ENCODE measurements around the gene NAT9. TPM values are rescaled to one million over a fixed set of nuclear protein-coding genes. Genes with fewer than 3 reads are reported as not detected.

NAT9 gene
- total and polyA plus RNA-seq, 4 donors: 27.1 to 47.4 (median 36.6) TPM

DNA sequence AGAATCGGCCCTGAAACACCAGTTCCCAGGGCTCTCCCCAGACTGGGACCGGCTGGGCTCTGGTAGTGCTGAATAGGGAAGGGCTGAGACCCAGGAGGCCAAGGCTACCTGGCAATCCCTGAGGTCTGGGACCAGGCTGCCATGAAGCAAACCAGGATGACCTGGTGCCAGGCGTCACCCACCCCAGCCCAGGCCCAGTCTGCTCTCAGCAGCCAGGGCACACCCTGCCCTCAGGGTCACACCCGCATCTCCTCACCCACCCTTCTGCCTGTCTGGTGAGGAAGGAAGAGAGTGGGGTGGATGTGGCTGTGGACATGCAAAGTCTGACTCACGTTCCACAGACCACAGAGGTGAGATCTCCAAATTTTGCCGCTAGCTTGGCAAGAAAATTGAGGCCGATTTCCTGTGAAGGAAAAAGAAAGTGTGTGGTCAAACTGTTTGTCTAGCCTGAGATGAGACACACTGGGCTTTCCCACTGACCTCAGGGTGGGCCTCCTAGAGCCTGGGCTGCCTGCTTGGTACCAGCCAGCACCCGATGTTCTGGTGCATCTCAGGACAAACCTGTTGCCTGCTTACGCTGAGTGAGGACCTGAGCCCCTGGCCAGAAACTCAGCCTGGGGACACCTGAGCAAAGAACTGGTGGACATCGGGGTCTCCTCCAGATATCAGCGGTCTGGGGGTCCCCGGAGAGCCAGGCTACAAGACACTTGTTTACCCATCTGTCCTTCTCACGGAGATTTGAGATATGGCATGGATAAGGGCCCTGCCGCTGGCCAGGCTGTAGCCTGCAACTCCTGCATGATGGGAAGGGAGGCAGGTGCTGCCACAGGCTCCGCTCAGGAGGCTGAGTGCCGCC is 45.4 kb downstream of the NAT9 start:
- no peaks in the 10 kb centered on the region for H3K9me3 ChIP-seq (ENCODE audit: control insufficient read depth in 4 of 4, insufficient read depth in 3 of 4, low read length in 3 of 4)
- no peak for ATAC-seq (ENCODE audit: insufficient read depth, low FRiP score)
- 67 to 69% methylated on average over 16 of the region's 16 CpGs for WGBS, 2 donors
- H3K36me3 ChIP-seq (ENCODE audit: control insufficient read depth in 4 of 4, insufficient read depth in 4 of 4, low read length in 4 of 4): no peaks in the 10 kb centered on the region
- no peak overlapping the region for H3K9ac ChIP-seq (ENCODE audit: insufficient read depth in 1 of 2, low read length in 2 of 2)
- H3K27ac ChIP-seq (ENCODE audit: low read depth in 1 of 2, low read length in 1 of 2): no peak overlapping the region
- H3K27me3 ChIP-seq (ENCODE audit: control insufficient read depth in 3 of 3, insufficient read depth in 3 of 3, low read length in 2 of 3): peaks cover 0 to 8% (median 0%) of the 10 kb centered on the region in 3 donors
- DNase-seq: no peak
- no peaks in the 10 kb centered on the region for H3K4me1 ChIP-seq (ENCODE audit: control insufficient read depth in 5 of 5, insufficient read depth in 5 of 5, low read length in 5 of 5)
- no peak overlapping the region for H3K4me3 ChIP-seq
- TF ChIP-seq, protein P1, sequence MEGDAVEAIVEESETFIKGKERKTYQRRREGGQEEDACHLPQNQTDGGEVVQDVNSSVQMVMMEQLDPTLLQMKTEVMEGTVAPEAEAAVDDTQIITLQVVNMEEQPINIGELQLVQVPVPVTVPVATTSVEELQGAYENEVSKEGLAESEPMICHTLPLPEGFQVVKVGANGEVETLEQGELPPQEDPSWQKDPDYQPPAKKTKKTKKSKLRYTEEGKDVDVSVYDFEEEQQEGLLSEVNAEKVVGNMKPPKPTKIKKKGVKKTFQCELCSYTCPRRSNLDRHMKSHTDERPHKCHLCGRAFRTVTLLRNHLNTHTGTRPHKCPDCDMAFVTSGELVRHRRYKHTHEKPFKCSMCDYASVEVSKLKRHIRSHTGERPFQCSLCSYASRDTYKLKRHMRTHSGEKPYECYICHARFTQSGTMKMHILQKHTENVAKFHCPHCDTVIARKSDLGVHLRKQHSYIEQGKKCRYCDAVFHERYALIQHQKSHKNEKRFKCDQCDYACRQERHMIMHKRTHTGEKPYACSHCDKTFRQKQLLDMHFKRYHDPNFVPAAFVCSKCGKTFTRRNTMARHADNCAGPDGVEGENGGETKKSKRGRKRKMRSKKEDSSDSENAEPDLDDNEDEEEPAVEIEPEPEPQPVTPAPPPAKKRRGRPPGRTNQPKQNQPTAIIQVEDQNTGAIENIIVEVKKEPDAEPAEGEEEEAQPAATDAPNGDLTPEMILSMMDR (IDR thresholded peaks at IDR 0.05; ENCODE audit: control extremely low read depth, extremely low read depth): no peak

GRCh38 chr17:74729866-74730265 is 46.3 kb downstream of the NAT9 start:
- 85 to 96% methylated on average over 15 of the region's 15 CpGs for WGBS, 2 donors

DNA sequence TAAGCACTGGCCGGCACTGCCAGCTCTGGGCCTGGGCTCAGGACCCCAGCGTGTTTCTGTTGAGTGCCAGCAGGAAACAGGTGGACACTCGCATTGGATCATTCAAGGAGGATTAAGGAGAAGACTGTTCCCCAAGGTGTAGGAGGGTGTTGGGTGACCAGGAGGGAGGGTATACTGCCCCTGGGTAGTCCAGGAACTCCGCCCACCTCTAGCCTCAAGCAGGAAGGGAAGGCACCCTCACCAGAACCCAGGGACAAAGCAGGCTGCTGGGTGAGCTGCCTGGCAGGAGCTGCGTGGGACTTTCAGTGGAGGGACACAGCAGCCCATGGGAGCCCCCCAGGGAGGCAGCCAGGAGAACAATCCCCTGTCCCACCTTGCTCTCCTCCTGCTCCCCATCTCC is 46.8 kb downstream of the NAT9 start:
- H3K9me3 ChIP-seq (ENCODE audit: control insufficient read depth in 4 of 4, insufficient read depth in 3 of 4, low read length in 3 of 4): no peaks in the 10 kb centered on the region
- H3K27me3 ChIP-seq (ENCODE audit: control insufficient read depth in 3 of 3, insufficient read depth in 3 of 3, low read length in 2 of 3): peaks cover 0 to 5% (median 0%) of the 10 kb centered on the region in 3 donors
- no peaks in the 10 kb centered on the region for H3K36me3 ChIP-seq (ENCODE audit: control insufficient read depth in 4 of 4, insufficient read depth in 4 of 4, low read length in 4 of 4)
- no peak overlapping the region for H3K4me3 ChIP-seq
- DNase-seq (no peak), ATAC-seq (ENCODE audit: insufficient read depth, low FRiP score) (no peak)
- no peak overlapping the region for H3K27ac ChIP-seq (ENCODE audit: low read depth in 1 of 2, low read length in 1 of 2)
- WGBS, 2 donors: 89 to 95% methylated on average over 5 of the region's 5 CpGs
- H3K4me1 ChIP-seq (ENCODE audit: control insufficient read depth in 5 of 5, insufficient read depth in 5 of 5, low read length in 5 of 5): no peaks in the 10 kb centered on the region
- no peak overlapping the region for H3K9ac ChIP-seq (ENCODE audit: insufficient read depth in 1 of 2, low read length in 2 of 2)
- TF ChIP-seq, protein P1 (IDR thresholded peaks at IDR 0.05; ENCODE audit: control extremely low read depth, extremely low read depth): no peak

More at GRCh38 chr17:74729866-74730265, 46.3 kb downstream of the NAT9 start:
- H3K27ac ChIP-seq (ENCODE audit: low read depth in 1 of 2, low read length in 1 of 2): no peak overlapping the region
- DNase-seq (no peak), ATAC-seq (ENCODE audit: insufficient read depth, low FRiP score) (no peak)
- H3K9me3 ChIP-seq (ENCODE audit: control insufficient read depth in 4 of 4, insufficient read depth in 3 of 4, low read length in 3 of 4): no peaks in the 10 kb centered on the region
- H3K4me3 ChIP-seq: no peak overlapping the region
- peaks cover 0 to 4% (median 0%) of the 10 kb centered on the region in 3 donors for H3K27me3 ChIP-seq (ENCODE audit: control insufficient read depth in 3 of 3, insufficient read depth in 3 of 3, low read length in 2 of 3)
- H3K4me1 ChIP-seq (ENCODE audit: control insufficient read depth in 5 of 5, insufficient read depth in 5 of 5, low read length in 5 of 5): no peaks in the 10 kb centered on the region
- no peaks in the 10 kb centered on the region for H3K36me3 ChIP-seq (ENCODE audit: control insufficient read depth in 4 of 4, insufficient read depth in 4 of 4, low read length in 4 of 4)
- TF ChIP-seq, protein P1 (IDR thresholded peaks at IDR 0.05; ENCODE audit: control extremely low read depth, extremely low read depth): no peak
- H3K9ac ChIP-seq (ENCODE audit: insufficient read depth in 1 of 2, low read length in 2 of 2): no peak overlapping the region
